ENCODE results near the gene SLC28A3.

Gene SLC28A3

DNA sequence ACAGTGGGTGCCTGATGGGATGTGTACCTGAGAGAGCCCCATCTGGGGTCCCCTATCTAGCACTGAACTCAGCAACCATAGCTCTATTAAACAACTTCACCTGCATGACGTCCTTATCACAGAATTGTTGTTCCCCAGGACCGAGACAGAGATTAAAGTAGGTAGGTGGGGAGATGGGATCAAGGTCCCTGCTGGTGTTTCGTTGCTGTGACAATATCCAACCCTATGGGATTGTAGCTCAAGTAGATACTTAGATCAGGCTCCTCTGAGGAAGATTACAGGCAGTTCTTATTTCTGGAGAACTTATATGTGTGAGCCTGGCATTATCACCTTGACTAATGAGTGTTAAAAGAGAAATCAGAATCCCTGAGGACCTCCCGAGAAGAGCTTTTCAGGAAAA, 84.9 kb downstream of the SLC28A3 start:
- TF ChIP-seq, protein P1, sequence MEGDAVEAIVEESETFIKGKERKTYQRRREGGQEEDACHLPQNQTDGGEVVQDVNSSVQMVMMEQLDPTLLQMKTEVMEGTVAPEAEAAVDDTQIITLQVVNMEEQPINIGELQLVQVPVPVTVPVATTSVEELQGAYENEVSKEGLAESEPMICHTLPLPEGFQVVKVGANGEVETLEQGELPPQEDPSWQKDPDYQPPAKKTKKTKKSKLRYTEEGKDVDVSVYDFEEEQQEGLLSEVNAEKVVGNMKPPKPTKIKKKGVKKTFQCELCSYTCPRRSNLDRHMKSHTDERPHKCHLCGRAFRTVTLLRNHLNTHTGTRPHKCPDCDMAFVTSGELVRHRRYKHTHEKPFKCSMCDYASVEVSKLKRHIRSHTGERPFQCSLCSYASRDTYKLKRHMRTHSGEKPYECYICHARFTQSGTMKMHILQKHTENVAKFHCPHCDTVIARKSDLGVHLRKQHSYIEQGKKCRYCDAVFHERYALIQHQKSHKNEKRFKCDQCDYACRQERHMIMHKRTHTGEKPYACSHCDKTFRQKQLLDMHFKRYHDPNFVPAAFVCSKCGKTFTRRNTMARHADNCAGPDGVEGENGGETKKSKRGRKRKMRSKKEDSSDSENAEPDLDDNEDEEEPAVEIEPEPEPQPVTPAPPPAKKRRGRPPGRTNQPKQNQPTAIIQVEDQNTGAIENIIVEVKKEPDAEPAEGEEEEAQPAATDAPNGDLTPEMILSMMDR (IDR thresholded peaks at IDR 0.05; ENCODE audit: insufficient read depth, low read length, poor library complexity, severe bottlenecking) = no peak
- Histone ChIP-seq H3K4me3 (replicated peaks; ENCODE audit: low read depth, low read length) (no peak overlapping the region), H3K36me3 (ENCODE audit: control insufficient read depth, insufficient read depth, low read length) (no peaks in the 10 kb centered on the region), H3K27me3 (replicated peaks; ENCODE audit: control insufficient read depth, insufficient read depth, low read length) (no peaks in the 10 kb centered on the region)
- DNase-seq (ENCODE audit: extremely low read depth, insufficient read length) = no peak

DNA sequence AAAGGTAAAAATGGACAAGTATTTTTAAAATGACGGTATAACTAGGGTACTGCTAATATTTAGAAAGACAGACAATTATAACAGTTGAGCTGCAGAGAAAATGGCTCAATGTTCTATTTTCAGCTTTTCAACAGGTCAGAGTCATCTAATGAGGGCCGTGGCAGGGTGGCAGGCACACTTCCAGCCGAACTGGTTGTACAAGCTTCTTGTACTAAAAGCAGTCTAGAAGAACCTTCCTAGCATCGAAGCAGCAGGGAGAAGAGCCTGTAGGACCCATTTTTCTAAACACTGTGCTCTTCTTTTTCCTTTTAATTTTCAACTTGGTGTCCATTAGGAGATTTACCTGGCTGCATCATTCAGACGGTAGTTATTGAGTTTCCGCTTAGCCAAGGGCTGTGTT, 85.6 kb downstream of the SLC28A3 start:
- H3K27me3 ChIP-seq (replicated peaks; ENCODE audit: control insufficient read depth, insufficient read depth, low read length) = no peaks in the 10 kb centered on the region
- DNase-seq (ENCODE audit: extremely low read depth, insufficient read length) = no peak
- H3K4me3 ChIP-seq (replicated peaks; ENCODE audit: low read depth, low read length) = no peak overlapping the region
- no peaks in the 10 kb centered on the region for H3K36me3 ChIP-seq (ENCODE audit: control insufficient read depth, insufficient read depth, low read length)
- TF ChIP-seq, protein P1 (IDR thresholded peaks at IDR 0.05; ENCODE audit: insufficient read depth, low read length, poor library complexity, severe bottlenecking) = no peak

DNA sequence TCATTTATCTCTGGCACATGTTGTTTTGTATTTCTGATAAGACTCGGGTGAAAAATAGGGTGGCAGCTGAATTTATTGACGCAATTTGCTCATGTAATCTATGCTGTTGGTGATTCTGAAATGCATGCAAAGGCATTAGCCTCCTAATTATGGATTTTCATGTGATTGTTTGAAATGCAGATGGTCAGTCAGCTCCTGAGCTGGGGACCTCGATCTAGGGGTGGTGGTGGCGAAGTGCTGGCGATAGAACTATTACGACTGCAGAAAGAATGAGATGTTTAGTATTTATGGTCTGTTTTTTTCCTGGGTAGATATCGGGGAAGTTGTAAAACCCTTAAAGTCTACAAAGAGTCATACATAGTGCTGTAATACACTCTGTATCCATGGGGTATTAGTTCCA, 88.6 kb downstream of the SLC28A3 start:
- TF ChIP-seq, protein P1 (IDR thresholded peaks at IDR 0.05; ENCODE audit: insufficient read depth, low read length, poor library complexity, severe bottlenecking) = no peak
- no peak for DNase-seq (ENCODE audit: extremely low read depth, insufficient read length)
- Histone ChIP-seq H3K4me3 (replicated peaks; ENCODE audit: low read depth, low read length) (no peak overlapping the region), H3K27me3 (replicated peaks; ENCODE audit: control insufficient read depth, insufficient read depth, low read length) (no peaks in the 10 kb centered on the region), H3K36me3 (ENCODE audit: control insufficient read depth, insufficient read depth, low read length) (no peaks in the 10 kb centered on the region)

DNA sequence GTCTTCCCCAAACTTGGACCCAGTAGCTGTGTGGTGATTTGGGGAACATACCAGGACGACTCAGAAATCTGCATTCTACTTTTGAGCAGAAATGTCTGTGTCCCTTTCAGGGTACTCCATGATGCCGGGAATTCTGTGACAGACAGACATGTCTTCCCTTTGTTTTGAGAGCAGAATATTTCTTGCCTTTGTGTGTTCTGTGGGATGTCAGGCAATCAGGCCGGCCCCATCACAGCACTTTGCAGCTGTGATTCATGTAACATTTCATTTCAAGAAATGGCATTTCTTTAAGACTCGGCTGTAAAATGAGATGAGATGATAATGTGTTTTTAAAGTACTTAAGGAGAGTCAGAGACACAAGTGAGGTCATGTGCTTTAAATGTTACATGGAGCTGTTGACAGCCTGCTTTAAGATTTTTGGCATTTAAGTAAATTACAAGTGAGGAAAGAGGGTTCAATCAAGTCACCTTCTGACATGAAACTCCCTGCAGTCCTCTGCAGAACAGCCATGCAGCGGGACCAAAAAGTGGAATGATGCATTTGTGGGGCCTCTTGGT, 98.7 kb downstream of the SLC28A3 start:
- TF ChIP-seq, protein P1 (IDR thresholded peaks at IDR 0.05; ENCODE audit: insufficient read depth, low read length, poor library complexity, severe bottlenecking) = no peak
- DNase-seq (ENCODE audit: extremely low read depth, insufficient read length) = no peak
- Histone ChIP-seq H3K27me3 (replicated peaks; ENCODE audit: control insufficient read depth, insufficient read depth, low read length) (no peaks in the 10 kb centered on the region), H3K36me3 (ENCODE audit: control insufficient read depth, insufficient read depth, low read length) (no peaks in the 10 kb centered on the region), H3K4me3 (replicated peaks; ENCODE audit: low read depth, low read length) (no peak overlapping the region)

DNA sequence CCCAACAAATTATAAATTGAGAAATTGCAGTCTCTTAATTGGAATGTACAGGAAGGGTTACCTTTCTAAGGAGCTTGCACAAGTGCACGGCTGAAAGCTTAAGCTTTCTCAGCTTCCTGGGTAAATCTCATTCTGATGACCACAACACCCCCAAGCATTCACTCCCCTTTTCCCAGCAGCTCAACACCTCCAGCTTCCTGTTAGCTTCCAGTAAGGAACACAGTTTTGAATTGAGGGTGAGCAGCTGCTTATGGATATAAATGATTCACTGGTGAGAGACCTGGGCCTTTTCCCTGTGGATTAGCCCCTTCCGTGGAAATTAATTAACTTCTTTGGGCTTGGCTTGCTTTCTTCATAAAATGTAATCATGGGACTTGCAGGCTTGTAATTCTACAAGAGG, 101.2 kb downstream of the SLC28A3 start:
- no peak for DNase-seq (ENCODE audit: extremely low read depth, insufficient read length)
- Histone ChIP-seq H3K27me3 (replicated peaks; ENCODE audit: control insufficient read depth, insufficient read depth, low read length) (no peaks in the 10 kb centered on the region), H3K4me3 (replicated peaks; ENCODE audit: low read depth, low read length) (no peak overlapping the region), H3K36me3 (ENCODE audit: control insufficient read depth, insufficient read depth, low read length) (no peaks in the 10 kb centered on the region)
- TF ChIP-seq, protein P1 (IDR thresholded peaks at IDR 0.05; ENCODE audit: insufficient read depth, low read length, poor library complexity, severe bottlenecking) = no peak

DNA sequence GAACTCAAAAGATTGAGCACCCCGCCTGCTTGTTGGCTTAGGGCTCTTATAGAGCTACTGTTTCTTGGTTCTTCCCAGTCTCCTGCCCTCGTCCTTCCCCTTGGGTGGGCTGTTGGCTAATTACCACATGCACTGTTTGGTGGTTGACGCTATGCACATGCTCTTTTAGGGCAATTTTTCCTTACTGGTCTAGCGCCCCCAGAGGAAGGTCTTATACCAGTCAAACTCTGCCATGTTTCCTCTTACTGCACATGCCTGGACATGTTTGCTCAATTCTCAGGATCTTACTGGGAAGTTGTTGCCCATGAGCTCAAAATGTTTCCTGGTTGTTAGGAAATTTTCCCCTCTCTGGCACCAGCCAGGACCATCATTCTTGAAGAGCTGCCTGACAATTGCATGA, 101.9 kb downstream of the SLC28A3 start:
- H3K36me3 ChIP-seq (ENCODE audit: control insufficient read depth, insufficient read depth, low read length) = no peaks in the 10 kb centered on the region
- DNase-seq (ENCODE audit: extremely low read depth, insufficient read length) = no peak
- no peaks in the 10 kb centered on the region for H3K27me3 ChIP-seq (replicated peaks; ENCODE audit: control insufficient read depth, insufficient read depth, low read length)
- TF ChIP-seq, protein P1 (IDR thresholded peaks at IDR 0.05; ENCODE audit: insufficient read depth, low read length, poor library complexity, severe bottlenecking) = peak; percentile 33
- no peak overlapping the region for H3K4me3 ChIP-seq (replicated peaks; ENCODE audit: low read depth, low read length)
